ENCODE data around the gene QKI. TPM values are rescaled to one million over a fixed set of nuclear protein-coding genes. Genes with fewer than 3 reads are reported as not detected.

The QKI gene
- total and polyA plus RNA-seq, 2 experiments from 2014 or later: 148 to 503 TPM

- no peak for TF ChIP-seq CTCF (IDR thresholded peaks at IDR 0.05; ENCODE audit: low read depth, low read length)
- peak overlapping the region; percentile 53 for H3K27ac ChIP-seq
- H3K36me3 ChIP-seq: peaks cover 5% of the 10 kb centered on the region
- no peaks in the 10 kb centered on the region for H3K27me3 ChIP-seq
- no peak for DNase-seq (ENCODE audit: low read depth in 1 of 2, low spot score in 1 of 2)
- no peak overlapping the region for H3K4me3 ChIP-seq
- peaks cover 65% of the 10 kb centered on the region for H3K4me1 ChIP-seq (ENCODE audit: low read depth)
- H3K9me3 ChIP-seq (ENCODE audit: low read depth): no peaks in the 10 kb centered on the region
Measured at GRCh38 chr6:163487606-163488005, 73.1 kb downstream of the QKI start.

- DNase-seq (ENCODE audit: low read depth in 1 of 2, low spot score in 1 of 2): no peak
- no peak for TF ChIP-seq CTCF (IDR thresholded peaks at IDR 0.05; ENCODE audit: low read depth, low read length)
- H3K27me3 ChIP-seq: no peaks in the 10 kb centered on the region
- H3K27ac ChIP-seq: peak overlapping the region; percentile 58
- no peak overlapping the region for H3K4me3 ChIP-seq
- H3K36me3 ChIP-seq: peaks cover 5% of the 10 kb centered on the region
- peaks cover 57% of the 10 kb centered on the region for H3K4me1 ChIP-seq (ENCODE audit: low read depth)
- H3K9me3 ChIP-seq (ENCODE audit: low read depth): no peaks in the 10 kb centered on the region
Measured at GRCh38 chr6:163489584-163489983, 75.1 kb downstream of the QKI start.

GRCh38 chr6:163490826-163491577 lies 76.5 kb downstream of the QKI start:
- H3K4me3 ChIP-seq: no peak overlapping the region
- DNase-seq (ENCODE audit: low read depth in 1 of 2, low spot score in 1 of 2): peak in 1 of 2 donors; percentile 71
- peaks cover 61% of the 10 kb centered on the region for H3K4me1 ChIP-seq (ENCODE audit: low read depth)
- no peak for TF ChIP-seq CTCF (IDR thresholded peaks at IDR 0.05; ENCODE audit: low read depth, low read length)
- H3K36me3 ChIP-seq: peaks cover 5% of the 10 kb centered on the region
- peak overlapping the region; percentile 49 for H3K27ac ChIP-seq
- H3K27me3 ChIP-seq: no peaks in the 10 kb centered on the region
- no peaks in the 10 kb centered on the region for H3K9me3 ChIP-seq (ENCODE audit: low read depth)

- Histone ChIP-seq H3K27ac (peak overlapping the region; percentile 40), H3K4me1 (ENCODE audit: low read depth) (peaks cover 56% of the 10 kb centered on the region), H3K27me3 (no peaks in the 10 kb centered on the region), H3K4me3 (no peak overlapping the region), H3K36me3 (peaks cover 5% of the 10 kb centered on the region), H3K9me3 (ENCODE audit: low read depth) (no peaks in the 10 kb centered on the region)
- DNase-seq (ENCODE audit: low read depth in 1 of 2, low spot score in 1 of 2): no peak
- TF ChIP-seq CTCF (IDR thresholded peaks at IDR 0.05; ENCODE audit: low read depth, low read length): no peak
Measured at GRCh38 chr6:163491737-163492300, 77.3 kb downstream of the QKI start.

- no peak for TF ChIP-seq CTCF (IDR thresholded peaks at IDR 0.05; ENCODE audit: low read depth, low read length)
- peaks cover 41% of the 10 kb centered on the region for H3K4me1 ChIP-seq (ENCODE audit: low read depth)
Measured at GRCh38 chr6:163494279-163494727, 79.8 kb downstream of the QKI start.

More at GRCh38 chr6:163494279-163494727, 79.8 kb downstream of the QKI start:
- Histone ChIP-seq H3K27me3 (no peaks in the 10 kb centered on the region), H3K4me3 (no peak overlapping the region), H3K36me3 (peaks cover 2% of the 10 kb centered on the region), H3K27ac (no peak overlapping the region), H3K9me3 (ENCODE audit: low read depth) (no peaks in the 10 kb centered on the region)
- DNase-seq (ENCODE audit: low read depth in 1 of 2, low spot score in 1 of 2): no peak

Data from cardiac muscle cell (in vitro differentiated cells and primary cell).